Measurements from ENCODE around the gene COL15A1.

GRCh38 chr9:98995059-98995671 is 51.5 kb downstream of the COL15A1 start:
- TF ChIP-seq FOXM1 (IDR thresholded peaks at IDR 0.05; ENCODE audit: borderline replicate concordance) (no peak), BHLHE40 (IDR thresholded peaks at IDR 0.05; ENCODE audit: borderline replicate concordance) (no peak), FOXA1 (IDR thresholded peaks at IDR 0.05) (no peak), L3MBTL2 (conservative IDR thresholded peaks at IDR 0.05) (no peak), SP1 (IDR thresholded peaks at IDR 0.05) (no peak), SUZ12 (IDR thresholded peaks at IDR 0.05) (no peak), CTBP1 (IDR thresholded peaks at IDR 0.05; ENCODE audit: borderline replicate concordance) (no peak), PKNOX1 (IDR thresholded peaks at IDR 0.05) (no peak), HDGF (IDR thresholded peaks at IDR 0.05; ENCODE audit: borderline replicate concordance) (no peak), TARDBP (IDR thresholded peaks at IDR 0.05) (no peak)
